Fibroblast of mammary gland (primary cell): ENCODE data around the gene PLP1.

ENCODE experiments used
- DNase-seq: peaks from one replicate; pipeline ENCODE4 v3.0.0-alpha.2; 2010; ENCODE audit warnings: low read depth
- H3K4me3 ChIP-seq: 2 replicates; pipeline ENCODE4 v1.5.1; 2011; ENCODE audit warnings: low read depth, mild to moderate bottlenecking, low read length, moderate library complexity; ENCODE audit not compliant: control insufficient read depth
- CTCF ChIP-seq: conservative IDR thresholded peaks from 2 replicates; pipeline ENCODE4 v1.5.1; 2011; ENCODE audit warnings: low read depth, low read length, inconsistent platforms; ENCODE audit not compliant: control insufficient read depth, insufficient read depth

Gene PLP1

GRCh38 chrX:103839404-103839803 is 62.8 kb downstream of the PLP1 start:
- no peak overlapping the region for H3K4me3 ChIP-seq
- peak; percentile 33 for DNase-seq
- no peak for TF ChIP-seq CTCF
